GM10847 (cell line): ENCODE data around the gene UNC5B.

Experiments
- POLR2A ChIP-seq: IDR thresholded peaks from 2 replicates; pipeline ENCODE4 v1.6.1; 2011; ENCODE audit not compliant: insufficient read length; ENCODE audit errors: extremely low read depth

UNC5B gene

GRCh38 chr10:71332466-71332865 is 120.1 kb downstream of the UNC5B start:
- TF ChIP-seq POLR2A: no peak

- TF ChIP-seq POLR2A: no peak
Observed at GRCh38 chr10:71333129-71333887, 120.9 kb downstream of the UNC5B start.

GRCh38 chr10:71334221-71334791 is 121.9 kb downstream of the UNC5B start:
- no peak for TF ChIP-seq POLR2A

GRCh38 chr10:71335173-71335708 is 122.9 kb downstream of the UNC5B start:
- no peak for TF ChIP-seq POLR2A

- no peak for TF ChIP-seq POLR2A
Observed at GRCh38 chr10:71336632-71337031, 124.3 kb downstream of the UNC5B start.

- TF ChIP-seq POLR2A: no peak
Observed at GRCh38 chr10:71337219-71337701, 124.9 kb downstream of the UNC5B start.

GRCh38 chr10:71338728-71339495 is 126.5 kb downstream of the UNC5B start:
- no peak for TF ChIP-seq POLR2A

GRCh38 chr10:71339796-71340589 is 127.6 kb downstream of the UNC5B start:
- TF ChIP-seq POLR2A: no peak

GRCh38 chr10:71342573-71343391 is 130.4 kb downstream of the UNC5B start:
- TF ChIP-seq POLR2A: no peak

- no peak for TF ChIP-seq POLR2A
Observed at GRCh38 chr10:71343392-71343773, 131.0 kb downstream of the UNC5B start.

- no peak for TF ChIP-seq POLR2A
Observed at GRCh38 chr10:71344154-71344925, 132.0 kb downstream of the UNC5B start.

GRCh38 chr10:71344993-71345480 is 132.7 kb downstream of the UNC5B start:
- TF ChIP-seq POLR2A: no peak

- TF ChIP-seq POLR2A: no peak
Observed at GRCh38 chr10:71345694-71346093, 133.3 kb downstream of the UNC5B start.

- no peak for TF ChIP-seq POLR2A
Observed at GRCh38 chr10:71346731-71347130, 134.4 kb downstream of the UNC5B start.
